Ectodermal cell (in vitro differentiated cells): ENCODE measurements around the gene SRP9.
A peak's percentile ranks its signal among the peaks of the same experiment; 100 is the strongest.

Experiments
- H3K27ac ChIP-seq: 2 replicates; pipeline ENCODE4 v1.7.0; 2013; ENCODE audit warnings: mild to moderate bottlenecking, low read depth, low read length; ENCODE audit not compliant: insufficient read depth, poor library complexity, severe bottlenecking
- H3K27me3 ChIP-seq: 2 replicates; pipeline ENCODE4 v1.7.0; 2013; ENCODE audit warnings: mild to moderate bottlenecking, low read length; ENCODE audit not compliant: insufficient read depth, control insufficient read depth, poor library complexity, severe bottlenecking
- H3K36me3 ChIP-seq: one replicate; pipeline ENCODE4 v1.7.0; 2013; ENCODE audit warnings: low read length; ENCODE audit not compliant: control insufficient read depth, insufficient read depth
- H3K4me1 ChIP-seq: one replicate; pipeline ENCODE4 v1.7.0; 2013; ENCODE audit warnings: low read length; ENCODE audit not compliant: control insufficient read depth, insufficient read depth
- H3K4me3 ChIP-seq: 2 replicates; pipeline ENCODE4 v1.7.0; 2013; ENCODE audit warnings: low read depth, low read length, control low read depth; ENCODE audit not compliant: insufficient read depth
- H3K9me3 ChIP-seq: 2 replicates; pipeline ENCODE4 v1.7.0; 2013; ENCODE audit warnings: mild to moderate bottlenecking, low read length, moderate library complexity; ENCODE audit not compliant: control insufficient read depth
- WGBS, 2 experiments: methylation state at CpG; one replicate each; pipeline ENCODE4 v1.1.7; 2013; ENCODE audit warnings: missing lambda C conversion rate in 2 of 2; 5-methylcytosine and 5-hydroxymethylcytosine counted together

Gene SRP9

DNA sequence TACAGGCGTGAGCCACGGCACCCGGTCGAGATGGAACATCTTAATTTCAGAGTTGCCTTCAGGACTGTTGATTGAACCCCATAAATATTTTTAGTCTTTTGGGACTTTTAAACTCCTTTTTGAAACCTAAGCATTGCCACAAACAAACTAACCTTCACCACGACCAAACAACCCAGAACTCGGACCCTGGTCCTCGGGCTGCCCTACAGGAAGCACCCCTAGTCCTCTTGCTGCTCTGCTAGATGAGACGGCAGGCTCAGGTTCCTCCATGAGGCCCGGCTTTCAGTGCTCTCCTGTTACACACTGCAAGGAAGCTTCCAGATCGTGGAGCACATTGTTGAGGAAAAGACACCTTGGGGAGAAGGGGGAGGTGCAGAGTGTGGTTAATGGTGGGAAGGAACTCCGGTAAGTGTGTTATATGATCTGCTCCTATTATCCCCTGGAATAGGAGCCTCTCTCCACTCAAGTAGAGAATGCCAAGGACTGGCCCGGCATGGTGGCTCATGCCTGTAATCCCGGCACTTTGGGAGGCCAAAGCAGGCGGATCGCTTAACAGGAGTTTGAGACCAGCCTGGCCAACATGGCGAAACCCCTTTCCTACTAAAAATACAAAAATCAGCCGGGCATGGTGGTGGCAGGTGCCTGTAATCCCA is 38.0 kb downstream of the SRP9 start:
- H3K36me3 ChIP-seq = no peaks in the 10 kb centered on the region
- no peak overlapping the region for H3K27ac ChIP-seq
- H3K4me1 ChIP-seq = peaks cover 24% of the 10 kb centered on the region
- H3K9me3 ChIP-seq = no peaks in the 10 kb centered on the region
- H3K4me3 ChIP-seq = no peak overlapping the region
- H3K27me3 ChIP-seq = peaks cover 10% of the 10 kb centered on the region
- 86 to 87% methylated on average over 17 of the region's 17 CpGs for WGBS, 2 experiments

DNA sequence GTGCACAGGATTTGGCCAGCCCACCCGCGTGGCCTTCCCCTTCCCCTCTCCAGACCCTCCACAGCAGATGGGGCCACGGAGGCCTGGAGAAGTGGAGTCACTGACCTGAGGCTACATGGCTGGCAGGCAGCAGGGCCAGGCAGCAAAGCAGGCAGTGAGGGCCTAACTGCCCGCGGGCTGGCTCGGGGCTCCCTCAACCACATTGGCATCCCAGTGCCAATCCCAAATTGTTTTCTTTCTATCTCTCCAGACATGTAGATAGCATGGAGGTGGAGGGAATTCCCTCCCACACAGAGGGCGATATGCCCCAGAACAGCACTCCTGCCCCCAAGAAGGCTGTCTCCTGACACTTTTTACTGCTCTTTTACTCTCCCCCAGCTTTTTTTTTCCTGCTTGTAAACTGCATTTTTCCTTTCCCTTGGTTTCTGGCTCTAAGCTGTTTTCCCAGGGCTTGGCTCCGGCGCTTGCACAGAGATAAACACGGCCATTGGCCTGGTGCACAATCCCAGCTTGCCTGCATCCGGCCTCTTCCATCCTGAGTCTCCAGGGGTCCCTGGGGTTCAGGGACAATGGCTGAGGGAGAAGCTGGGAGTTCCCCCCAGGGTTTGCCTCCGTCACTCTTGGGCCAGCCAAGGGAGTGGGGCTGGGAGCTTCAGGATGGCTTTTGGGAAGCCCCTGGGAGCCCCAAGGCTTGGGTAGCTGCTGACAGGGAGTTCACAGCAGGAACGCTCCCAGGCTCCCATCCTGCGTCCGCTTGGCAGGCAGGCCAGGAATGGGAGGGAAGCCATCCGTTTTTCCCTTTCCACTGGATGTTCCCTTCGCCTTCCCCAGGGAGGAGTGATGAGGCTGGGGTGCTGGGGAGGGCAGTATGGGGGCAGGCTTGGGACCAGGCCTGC is 39.3 kb downstream of the SRP9 start:
- 81% methylated on average over 17 of the region's 17 CpGs for WGBS, 2 experiments
- no peak overlapping the region for H3K27ac ChIP-seq
- no peaks in the 10 kb centered on the region for H3K27me3 ChIP-seq
- H3K9me3 ChIP-seq = no peaks in the 10 kb centered on the region
- peaks cover 22% of the 10 kb centered on the region for H3K4me1 ChIP-seq
- no peaks in the 10 kb centered on the region for H3K36me3 ChIP-seq
- no peak overlapping the region for H3K4me3 ChIP-seq

DNA sequence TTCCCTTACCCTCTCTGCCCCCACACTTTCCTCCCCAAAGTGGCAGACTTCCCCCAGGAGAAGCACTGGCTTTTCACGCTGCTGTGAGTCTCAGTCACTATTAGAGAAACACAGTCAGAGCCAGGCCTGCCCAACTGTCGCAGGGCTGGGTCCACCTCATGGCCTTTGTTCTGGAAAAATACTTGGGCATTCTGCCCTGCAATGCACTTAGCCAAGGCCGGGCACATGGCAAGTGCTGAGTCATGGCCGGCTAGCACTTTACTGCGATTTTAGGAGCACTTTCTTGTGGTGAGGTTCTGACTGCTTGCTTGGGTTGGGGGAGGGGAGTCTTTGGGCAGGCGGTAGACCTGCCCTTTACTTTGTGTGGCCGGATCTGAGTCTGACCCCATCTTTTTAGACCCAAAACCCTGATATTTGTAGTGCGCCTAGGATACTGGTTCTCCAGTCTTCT is 40.0 kb downstream of the SRP9 start:
- H3K27me3 ChIP-seq = no peaks in the 10 kb centered on the region
- H3K4me1 ChIP-seq = peaks cover 22% of the 10 kb centered on the region
- H3K9me3 ChIP-seq = no peaks in the 10 kb centered on the region
- H3K27ac ChIP-seq = peak overlapping the region; percentile 2
- WGBS, 2 experiments = 74% methylated on average over 8 of the region's 8 CpGs
- no peak overlapping the region for H3K4me3 ChIP-seq
- H3K36me3 ChIP-seq = no peaks in the 10 kb centered on the region

DNA sequence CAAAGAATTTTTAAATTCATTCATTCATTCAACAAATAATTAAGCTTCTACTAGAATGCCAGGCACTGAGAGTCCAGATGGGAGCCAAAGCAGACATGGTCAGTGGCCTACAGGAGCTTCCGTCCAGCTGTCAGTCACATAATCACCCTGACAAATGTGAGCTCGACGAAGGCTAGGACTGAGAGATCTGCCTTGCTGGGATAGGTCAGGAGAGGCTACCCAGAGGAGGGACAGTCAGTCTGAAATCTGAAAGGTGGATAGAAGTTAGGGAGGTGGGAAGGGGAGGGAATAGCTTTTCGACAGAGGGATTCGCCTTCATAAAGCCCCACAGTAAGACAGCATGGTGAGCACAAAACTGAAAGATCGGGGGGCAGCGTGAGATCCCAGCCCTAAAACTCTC is 40.6 kb downstream of the SRP9 start:
- H3K27ac ChIP-seq = no peak overlapping the region
- no peak overlapping the region for H3K4me3 ChIP-seq
- H3K9me3 ChIP-seq = no peaks in the 10 kb centered on the region
- H3K27me3 ChIP-seq = no peaks in the 10 kb centered on the region
- WGBS, 2 experiments = 81 to 86% methylated on average over 7 of the region's 7 CpGs
- H3K36me3 ChIP-seq = no peaks in the 10 kb centered on the region
- peaks cover 21% of the 10 kb centered on the region for H3K4me1 ChIP-seq

DNA sequence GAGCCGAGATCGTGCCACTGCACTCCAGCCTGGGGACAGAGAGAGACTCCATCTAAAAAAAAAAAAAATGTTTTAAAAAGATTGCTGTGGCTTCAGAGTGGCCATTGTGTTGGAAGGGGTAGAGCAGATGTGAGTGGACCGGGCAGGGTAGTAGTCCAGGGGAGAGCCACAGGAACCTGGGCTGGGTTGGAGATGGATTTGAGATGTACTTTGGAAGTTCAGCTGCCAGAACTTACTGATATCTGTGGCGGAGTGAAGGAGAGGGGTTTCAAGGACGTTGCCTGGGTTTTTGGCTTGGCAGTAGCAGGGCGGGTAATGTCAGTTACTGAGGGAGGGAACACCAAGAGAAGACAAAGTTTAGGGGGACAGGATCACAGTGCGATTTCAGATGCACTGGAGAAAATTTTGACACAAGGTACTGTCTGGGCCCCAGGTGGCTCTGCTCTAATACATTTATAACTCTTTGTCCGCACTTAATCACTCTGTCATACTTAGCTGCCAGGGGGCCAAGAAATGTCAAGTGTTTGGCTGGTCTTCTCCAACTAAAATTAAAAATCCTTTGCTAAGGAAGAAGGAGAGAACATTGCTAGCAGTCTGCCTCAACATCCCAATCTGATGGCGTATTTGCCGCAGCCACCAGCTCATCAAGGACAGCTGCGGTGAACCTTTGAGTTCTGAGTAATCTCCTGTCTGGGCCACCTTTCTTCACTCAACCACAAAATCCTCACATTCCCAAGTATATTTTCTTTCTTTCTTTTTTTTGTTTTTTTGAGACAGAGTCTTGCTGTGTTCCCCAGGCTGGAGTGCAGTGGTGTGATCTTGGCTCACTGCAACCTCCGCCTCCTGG is 41.9 kb downstream of the SRP9 start:
- no peaks in the 10 kb centered on the region for H3K36me3 ChIP-seq
- 93 to 94% methylated on average over 12 of the region's 12 CpGs for WGBS, 2 experiments
- H3K9me3 ChIP-seq = no peaks in the 10 kb centered on the region
- no peak overlapping the region for H3K27ac ChIP-seq
- no peaks in the 10 kb centered on the region for H3K27me3 ChIP-seq
- no peak overlapping the region for H3K4me3 ChIP-seq
- H3K4me1 ChIP-seq = peaks cover 24% of the 10 kb centered on the region

DNA sequence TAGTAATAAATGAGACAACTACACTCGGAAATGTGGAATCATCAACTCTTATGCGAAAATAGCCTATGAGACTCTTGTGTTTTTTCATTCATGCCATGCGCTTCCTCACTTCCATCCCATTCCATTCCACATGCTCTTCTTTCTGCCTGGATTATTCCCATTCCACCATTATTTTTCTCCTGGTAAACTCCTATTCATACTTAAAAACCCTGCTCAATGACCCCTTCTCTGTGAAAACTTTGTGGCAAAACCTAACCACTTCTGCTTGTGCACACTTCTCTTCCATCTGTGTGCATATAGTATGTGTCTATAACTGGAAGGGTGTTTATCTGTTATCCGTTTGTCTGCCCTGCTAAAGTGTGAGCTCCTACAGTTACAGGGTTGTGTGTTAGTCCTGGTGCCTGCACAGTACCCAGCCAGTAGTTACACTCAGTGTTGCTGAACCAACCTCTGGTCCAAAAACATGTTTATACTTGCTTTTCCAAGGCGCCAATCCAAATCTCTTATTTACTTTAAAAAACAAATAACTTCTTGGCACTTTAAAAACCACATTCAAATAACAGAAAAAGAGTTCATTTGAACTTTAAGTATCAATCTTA is 43.0 kb downstream of the SRP9 start:
- Histone ChIP-seq H3K9me3 (no peaks in the 10 kb centered on the region), H3K36me3 (no peaks in the 10 kb centered on the region), H3K27ac (no peak overlapping the region), H3K4me1 (peaks cover 35% of the 10 kb centered on the region), H3K4me3 (no peak overlapping the region), H3K27me3 (no peaks in the 10 kb centered on the region)
- WGBS, 2 experiments = 88 to 93% methylated on average over 5 of the region's 5 CpGs

DNA sequence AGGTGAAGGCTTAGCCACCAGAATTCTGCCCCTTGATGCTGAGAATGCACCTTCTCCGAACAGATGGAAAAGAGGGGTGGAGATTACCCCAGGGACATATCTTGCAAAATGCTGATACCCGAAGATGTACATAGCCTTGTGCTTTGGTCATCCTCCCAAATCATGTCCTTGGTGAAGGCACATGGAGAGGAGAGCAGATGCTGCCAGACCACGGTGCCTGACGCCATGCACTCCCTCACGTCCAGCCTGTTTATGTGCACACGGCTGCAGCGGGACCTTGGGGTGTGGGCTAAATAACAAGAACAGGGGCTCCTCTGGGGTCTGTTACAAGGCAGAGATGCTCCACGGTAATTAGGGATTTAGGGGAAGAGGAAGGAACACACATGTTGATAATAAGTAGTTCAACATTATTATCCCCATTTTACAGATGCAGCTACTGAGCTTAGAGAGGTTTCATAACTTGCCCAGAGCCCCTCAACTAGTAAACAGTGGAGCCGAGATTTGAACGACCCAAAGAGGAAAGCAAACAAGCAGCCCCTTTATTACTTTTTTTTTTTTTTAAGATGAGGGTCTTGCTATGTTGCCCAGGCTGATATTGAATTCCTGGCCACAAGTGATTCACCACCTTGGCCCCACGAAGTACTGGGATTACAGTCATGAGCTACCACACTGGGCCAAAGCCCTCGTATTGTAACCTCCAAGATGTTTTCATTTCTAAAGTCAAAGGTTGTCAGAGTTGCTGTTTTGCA is 45.2 kb downstream of the SRP9 start:
- Histone ChIP-seq H3K36me3 (no peaks in the 10 kb centered on the region), H3K27me3 (no peaks in the 10 kb centered on the region), H3K4me3 (no peak overlapping the region), H3K9me3 (no peaks in the 10 kb centered on the region), H3K27ac (no peak overlapping the region), H3K4me1 (peaks cover 26% of the 10 kb centered on the region)
- 95 to 96% methylated on average over 12 of the region's 12 CpGs for WGBS, 2 experiments

DNA sequence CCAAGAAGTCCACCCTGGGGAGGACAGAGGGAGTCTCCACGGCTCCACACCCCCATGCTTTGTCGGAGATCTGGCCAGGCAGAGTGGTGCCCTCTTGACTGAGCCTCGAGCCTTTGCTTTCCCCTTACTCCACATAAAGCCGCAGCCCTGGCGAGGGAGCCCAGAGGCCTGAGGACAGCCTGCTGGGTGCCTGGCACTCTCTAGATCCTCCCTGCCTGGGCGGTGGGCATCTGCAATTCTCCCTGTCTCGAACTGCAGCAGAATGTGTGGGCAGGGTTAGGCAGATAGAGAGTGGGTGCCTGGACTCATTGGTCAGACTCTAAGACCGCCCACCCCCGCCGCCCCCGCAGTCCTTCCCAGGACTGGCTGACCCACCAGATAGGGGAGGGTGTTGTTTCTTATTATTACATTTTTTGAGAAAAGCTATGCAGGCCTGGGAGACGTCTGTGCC is 46.2 kb downstream of the SRP9 start:
- peaks cover 23% of the 10 kb centered on the region for H3K4me1 ChIP-seq
- H3K9me3 ChIP-seq = no peaks in the 10 kb centered on the region
- H3K27ac ChIP-seq = no peak overlapping the region
- no peak overlapping the region for H3K4me3 ChIP-seq
- 79 to 82% methylated on average over 12 of the region's 12 CpGs for WGBS, 2 experiments
- no peaks in the 10 kb centered on the region for H3K27me3 ChIP-seq
- no peaks in the 10 kb centered on the region for H3K36me3 ChIP-seq

DNA sequence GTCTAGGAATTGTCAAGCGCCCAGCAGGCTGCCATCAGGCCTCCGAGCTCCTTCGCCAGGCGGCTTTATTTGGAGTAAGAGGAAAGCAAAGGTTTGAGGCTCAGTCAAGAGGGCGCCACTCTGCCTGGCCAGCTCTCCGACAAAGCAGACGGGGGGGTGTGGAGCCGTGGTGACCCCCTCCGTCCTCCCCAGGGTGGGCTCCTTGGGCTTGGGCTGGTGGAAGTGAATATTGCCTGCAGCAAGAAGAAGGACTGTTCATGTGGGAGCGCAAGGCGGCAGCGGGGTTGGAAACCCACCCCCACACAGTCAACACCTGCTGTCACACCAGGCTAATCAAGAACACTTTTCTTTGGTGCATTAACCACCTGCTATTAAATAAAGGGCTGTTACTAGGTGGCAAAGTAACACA is 46.9 kb downstream of the SRP9 start:
- H3K9me3 ChIP-seq = no peaks in the 10 kb centered on the region
- 46% methylated on average over 12 of the region's 12 CpGs for WGBS, 2 experiments
- no peak overlapping the region for H3K27ac ChIP-seq
- no peak overlapping the region for H3K4me3 ChIP-seq
- H3K4me1 ChIP-seq = peaks cover 23% of the 10 kb centered on the region
- H3K27me3 ChIP-seq = no peaks in the 10 kb centered on the region
- H3K36me3 ChIP-seq = no peaks in the 10 kb centered on the region
